ENCODE measurements around the gene ERICH2. TPM values are rescaled to one million over a fixed set of nuclear protein-coding genes. Genes with fewer than 3 reads are reported as not detected.

The ERICH2 gene
- total RNA-seq, 1 experiment from 2014 or later = 1.1 TPM

GRCh38 chr2:170831115-170831514 is 60.9 kb downstream of the ERICH2 start (continued):
- no peak for TF ChIP-seq PRDM15 (CRISPR knock-in tag; IDR thresholded peaks at IDR 0.05)
- no peak for TF ChIP-seq CTCF (IDR thresholded peaks at IDR 0.05)
- TF ChIP-seq HMGXB4 (CRISPR knock-in tag; IDR thresholded peaks at IDR 0.05) = no peak
- no peak for TF ChIP-seq MLX (CRISPR knock-in tag; IDR thresholded peaks at IDR 0.05)
- TF ChIP-seq ZNF232 (CRISPR knock-in tag; IDR thresholded peaks at IDR 0.05) = no peak
- no peak for TF ChIP-seq KAT7 (CRISPR knock-in tag; IDR thresholded peaks at IDR 0.05; ENCODE audit: borderline replicate concordance)
- no peak for TF ChIP-seq JUN (CRISPR knock-in tag; IDR thresholded peaks at IDR 0.05)
- no peak for TF ChIP-seq SMAD4 (CRISPR knock-in tag; IDR thresholded peaks at IDR 0.05)
- TF ChIP-seq USF2 (CRISPR knock-in tag; IDR thresholded peaks at IDR 0.05) = no peak
- no peak for TF ChIP-seq NR2C2 (CRISPR knock-in tag; IDR thresholded peaks at IDR 0.05)
- no peak for TF ChIP-seq FOXP1 (CRISPR knock-in tag; IDR thresholded peaks at IDR 0.05; ENCODE audit: borderline replicate concordance)

GRCh38 chr2:170836027-170836426 is 65.8 kb downstream of the ERICH2 start:
- no peaks in the 10 kb centered on the region for H3K9me3 Mint-ChIP-seq
- CTCF ChIA-PET = interaction anchor here (0.6 to 2.1 kb wide), 2 partner anchors 9 to 358 kb away, joined by 5 to 9 read pairs; no protein-coding TSS in a partner anchor
- H3K27ac Mint-ChIP-seq = no peak overlapping the region
- POLR2A ChIA-PET = no interaction called here
- H3K4me1 Mint-ChIP-seq = no peaks in the 10 kb centered on the region
- no peak overlapping the region for H3K4me3 Mint-ChIP-seq
- no peak for DNase-seq (ENCODE audit: low spot score)
- no peak for ATAC-seq
- no peaks in the 10 kb centered on the region for H3K36me3 Mint-ChIP-seq
- no peaks in the 10 kb centered on the region for H3K27me3 Mint-ChIP-seq (ENCODE audit: low read depth)
- TF ChIP-seq ZNF232 (CRISPR knock-in tag; IDR thresholded peaks at IDR 0.05) = no peak
- TF ChIP-seq E2F4 (CRISPR knock-in tag; IDR thresholded peaks at IDR 0.05; ENCODE audit: borderline replicate concordance, low read depth) = no peak
- TF ChIP-seq ZNF121 (CRISPR knock-in tag; IDR thresholded peaks at IDR 0.05) = no peak
- no peak for TF ChIP-seq RORB (CRISPR knock-in tag; IDR thresholded peaks at IDR 0.05)
- TF ChIP-seq NFATC4 (CRISPR knock-in tag; IDR thresholded peaks at IDR 0.05) = no peak
- TF ChIP-seq KAT7 (CRISPR knock-in tag; IDR thresholded peaks at IDR 0.05; ENCODE audit: borderline replicate concordance) = no peak
- TF ChIP-seq MLX (CRISPR knock-in tag; IDR thresholded peaks at IDR 0.05) = no peak
- TF ChIP-seq PRRX2 (CRISPR knock-in tag; IDR thresholded peaks at IDR 0.05) = no peak
- TF ChIP-seq AFF4 (CRISPR knock-in tag; IDR thresholded peaks at IDR 0.05; ENCODE audit: borderline replicate concordance) = no peak
- TF ChIP-seq TEAD1 (CRISPR knock-in tag; IDR thresholded peaks at IDR 0.05) = no peak
- TF ChIP-seq ATF2 (CRISPR knock-in tag; IDR thresholded peaks at IDR 0.05; ENCODE audit: borderline replicate concordance, low read depth) = no peak
- TF ChIP-seq ZNF219 (CRISPR knock-in tag; IDR thresholded peaks at IDR 0.05; ENCODE audit: borderline replicate concordance) = no peak
- TF ChIP-seq JUN (CRISPR knock-in tag; IDR thresholded peaks at IDR 0.05) = no peak

All from WTC11 (cell line).